HEK293 (cell line): Measurements from ENCODE around the gene LRP1.

Source experiments
- ELK4 ChIP-seq: IDR thresholded peaks from 2 replicates; pipeline ENCODE4 v1.6.1; 2011; ENCODE audit warnings: mild to moderate bottlenecking, low read depth, low read length, borderline replicate concordance
- KLF1 ChIP-seq: fragments of 450-650 bp; formaldehyde crosslinking; IDR thresholded peaks from 2 replicates; pipeline ENCODE4 v1.5.1; 2016; ENCODE audit warnings: missing biosample characterization, missing genetic modification characterization
- OVOL3 ChIP-seq: fragments of 450-650 bp; formaldehyde crosslinking; IDR thresholded peaks from 2 replicates; pipeline ENCODE4 v1.5.1; 2016; ENCODE audit warnings: missing biosample characterization, missing genetic modification characterization
- ZEB2 ChIP-seq: fragments of 450-650 bp; formaldehyde crosslinking; IDR thresholded peaks from 2 replicates; pipeline ENCODE4 v1.5.1; 2016; ENCODE audit warnings: missing biosample characterization, missing genetic modification characterization
- ZIC2 ChIP-seq: fragments of 450-650 bp; formaldehyde crosslinking; IDR thresholded peaks from 2 replicates; pipeline ENCODE4 v1.5.1; 2016; ENCODE audit warnings: missing biosample characterization, missing genetic modification characterization
- ZNF138 ChIP-seq: fragments of 450-650 bp; formaldehyde crosslinking; IDR thresholded peaks from 2 replicates; pipeline ENCODE4 v1.5.1; 2016; ENCODE audit warnings: missing biosample characterization, missing genetic modification characterization, borderline replicate concordance
- ZNF146 ChIP-seq: fragments of 450-650 bp; formaldehyde crosslinking; IDR thresholded peaks from 2 replicates; pipeline ENCODE4 v1.5.1; 2016; ENCODE audit warnings: missing biosample characterization, missing genetic modification characterization
- ZNF174 ChIP-seq: fragments of 450-650 bp; formaldehyde crosslinking; IDR thresholded peaks from 2 replicates; pipeline ENCODE4 v1.5.0; 2017; ENCODE audit warnings: missing biosample characterization, mild to moderate bottlenecking, missing genetic modification characterization
- ZNF274 ChIP-seq, 2 experiments: fragments of 200-500 bp in 1 of 2; fragments of 450-650 bp in 1 of 2; sonication (Bioruptor generic) in 1 of 2; formaldehyde crosslinking in 1 of 2; IDR thresholded peaks; 2 replicates each; pipeline versions ENCODE4 v1.5.1 to v1.6.1; 2014 to 2016; ENCODE audit warnings: borderline replicate concordance in 1 of 2, inconsistent platforms in 1 of 2, low read length in 1 of 2, missing biosample characterization in 1 of 2, missing genetic modification characterization in 1 of 2
- ZNF426 ChIP-seq: fragments of 450-650 bp; formaldehyde crosslinking; IDR thresholded peaks from 2 replicates; pipeline ENCODE4 v1.5.1; 2017; ENCODE audit warnings: missing biosample characterization, missing genetic modification characterization, mild to moderate bottlenecking, inconsistent platforms, moderate library complexity
- ZNF560 ChIP-seq: fragments of 450-650 bp; formaldehyde crosslinking; IDR thresholded peaks from 2 replicates; pipeline ENCODE4 v1.5.1; 2017; ENCODE audit warnings: missing biosample characterization, missing genetic modification characterization, borderline replicate concordance
- ZNF621 ChIP-seq: fragments of 450-650 bp; formaldehyde crosslinking; IDR thresholded peaks from 2 replicates; pipeline ENCODE4 v1.5.1; 2017; ENCODE audit warnings: missing biosample characterization, missing genetic modification characterization
- TF ChIP-seq, protein P1 (sequence below): fragments of 450-650 bp; formaldehyde crosslinking; IDR thresholded peaks from 2 replicates; pipeline ENCODE4 v1.5.1; 2016; ENCODE audit warnings: missing biosample characterization, missing genetic modification characterization
- TF ChIP-seq, protein P2 (sequence below): fragments of 450-650 bp; formaldehyde crosslinking; IDR thresholded peaks from 2 replicates; pipeline ENCODE4 v1.5.1; 2016; ENCODE audit warnings: missing biosample characterization, missing genetic modification characterization

GRCh38 chr12:57173089-57173488 is 44.8 kb downstream of the LRP1 start:
- TF ChIP-seq, protein P1, sequence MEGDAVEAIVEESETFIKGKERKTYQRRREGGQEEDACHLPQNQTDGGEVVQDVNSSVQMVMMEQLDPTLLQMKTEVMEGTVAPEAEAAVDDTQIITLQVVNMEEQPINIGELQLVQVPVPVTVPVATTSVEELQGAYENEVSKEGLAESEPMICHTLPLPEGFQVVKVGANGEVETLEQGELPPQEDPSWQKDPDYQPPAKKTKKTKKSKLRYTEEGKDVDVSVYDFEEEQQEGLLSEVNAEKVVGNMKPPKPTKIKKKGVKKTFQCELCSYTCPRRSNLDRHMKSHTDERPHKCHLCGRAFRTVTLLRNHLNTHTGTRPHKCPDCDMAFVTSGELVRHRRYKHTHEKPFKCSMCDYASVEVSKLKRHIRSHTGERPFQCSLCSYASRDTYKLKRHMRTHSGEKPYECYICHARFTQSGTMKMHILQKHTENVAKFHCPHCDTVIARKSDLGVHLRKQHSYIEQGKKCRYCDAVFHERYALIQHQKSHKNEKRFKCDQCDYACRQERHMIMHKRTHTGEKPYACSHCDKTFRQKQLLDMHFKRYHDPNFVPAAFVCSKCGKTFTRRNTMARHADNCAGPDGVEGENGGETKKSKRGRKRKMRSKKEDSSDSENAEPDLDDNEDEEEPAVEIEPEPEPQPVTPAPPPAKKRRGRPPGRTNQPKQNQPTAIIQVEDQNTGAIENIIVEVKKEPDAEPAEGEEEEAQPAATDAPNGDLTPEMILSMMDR, result peak; percentile 80
- TF ChIP-seq ZIC2 (tag by site-specific recombination) (no peak; the same call in 1 of the 2 replicates), ELK4 (no peak), OVOL3 (tag by site-specific recombination) (no peak), ZNF174 (tag by site-specific recombination) (no peak), ZNF274 (IDR thresholded peaks at IDR 0.05; ENCODE audit: low read length) (no peak), ZNF274 (tag by site-specific recombination; IDR thresholded peaks at IDR 0.05; ENCODE audit: borderline replicate concordance) (no peak), ZNF621 (tag by site-specific recombination) (no peak), ZNF426 (tag by site-specific recombination) (no peak), ZEB2 (tag by site-specific recombination) (no peak), KLF1 (tag by site-specific recombination) (no peak), ZNF146 (tag by site-specific recombination) (no peak), ZNF138 (no peak), ZNF560 (tag by site-specific recombination) (no peak)
- TF ChIP-seq, protein P2, sequence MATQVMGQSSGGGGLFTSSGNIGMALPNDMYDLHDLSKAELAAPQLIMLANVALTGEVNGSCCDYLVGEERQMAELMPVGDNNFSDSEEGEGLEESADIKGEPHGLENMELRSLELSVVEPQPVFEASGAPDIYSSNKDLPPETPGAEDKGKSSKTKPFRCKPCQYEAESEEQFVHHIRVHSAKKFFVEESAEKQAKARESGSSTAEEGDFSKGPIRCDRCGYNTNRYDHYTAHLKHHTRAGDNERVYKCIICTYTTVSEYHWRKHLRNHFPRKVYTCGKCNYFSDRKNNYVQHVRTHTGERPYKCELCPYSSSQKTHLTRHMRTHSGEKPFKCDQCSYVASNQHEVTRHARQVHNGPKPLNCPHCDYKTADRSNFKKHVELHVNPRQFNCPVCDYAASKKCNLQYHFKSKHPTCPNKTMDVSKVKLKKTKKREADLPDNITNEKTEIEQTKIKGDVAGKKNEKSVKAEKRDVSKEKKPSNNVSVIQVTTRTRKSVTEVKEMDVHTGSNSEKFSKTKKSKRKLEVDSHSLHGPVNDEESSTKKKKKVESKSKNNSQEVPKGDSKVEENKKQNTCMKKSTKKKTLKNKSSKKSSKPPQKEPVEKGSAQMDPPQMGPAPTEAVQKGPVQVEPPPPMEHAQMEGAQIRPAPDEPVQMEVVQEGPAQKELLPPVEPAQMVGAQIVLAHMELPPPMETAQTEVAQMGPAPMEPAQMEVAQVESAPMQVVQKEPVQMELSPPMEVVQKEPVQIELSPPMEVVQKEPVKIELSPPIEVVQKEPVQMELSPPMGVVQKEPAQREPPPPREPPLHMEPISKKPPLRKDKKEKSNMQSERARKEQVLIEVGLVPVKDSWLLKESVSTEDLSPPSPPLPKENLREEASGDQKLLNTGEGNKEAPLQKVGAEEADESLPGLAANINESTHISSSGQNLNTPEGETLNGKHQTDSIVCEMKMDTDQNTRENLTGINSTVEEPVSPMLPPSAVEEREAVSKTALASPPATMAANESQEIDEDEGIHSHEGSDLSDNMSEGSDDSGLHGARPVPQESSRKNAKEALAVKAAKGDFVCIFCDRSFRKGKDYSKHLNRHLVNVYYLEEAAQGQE (tag by site-specific recombination), result 0 out of 2 replicates have a peak, but pooled peaks have one; percentile 14
